ENCODE results near the gene PCYT1A.

The PCYT1A gene

GRCh38 chr3:196235452-196236122, 51.9 kb downstream of the PCYT1A start:
- DNase-seq: no peak

DNA sequence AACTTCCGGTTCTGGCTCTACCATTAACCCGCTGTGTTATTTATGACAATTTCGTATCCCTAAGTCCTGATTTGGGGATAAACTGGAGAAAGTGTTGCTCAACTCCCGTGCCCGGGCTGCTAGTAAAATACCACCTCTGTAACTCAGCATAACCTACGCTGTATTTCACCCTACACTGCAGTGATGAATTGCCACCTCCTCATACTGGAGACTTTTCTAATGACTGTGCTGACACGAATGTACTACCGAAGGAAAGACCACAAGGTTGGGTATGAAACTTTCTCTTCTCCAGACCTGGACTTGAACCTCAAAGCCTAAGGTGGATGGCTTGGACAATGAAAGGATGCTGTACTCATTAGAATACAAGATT, 54.7 kb downstream of the PCYT1A start:
- DNase-seq: no peak

- no peak for DNase-seq
These were observed 55.2 kb downstream of the PCYT1A start for GRCh38 chr3:196232154-196232881.

DNA sequence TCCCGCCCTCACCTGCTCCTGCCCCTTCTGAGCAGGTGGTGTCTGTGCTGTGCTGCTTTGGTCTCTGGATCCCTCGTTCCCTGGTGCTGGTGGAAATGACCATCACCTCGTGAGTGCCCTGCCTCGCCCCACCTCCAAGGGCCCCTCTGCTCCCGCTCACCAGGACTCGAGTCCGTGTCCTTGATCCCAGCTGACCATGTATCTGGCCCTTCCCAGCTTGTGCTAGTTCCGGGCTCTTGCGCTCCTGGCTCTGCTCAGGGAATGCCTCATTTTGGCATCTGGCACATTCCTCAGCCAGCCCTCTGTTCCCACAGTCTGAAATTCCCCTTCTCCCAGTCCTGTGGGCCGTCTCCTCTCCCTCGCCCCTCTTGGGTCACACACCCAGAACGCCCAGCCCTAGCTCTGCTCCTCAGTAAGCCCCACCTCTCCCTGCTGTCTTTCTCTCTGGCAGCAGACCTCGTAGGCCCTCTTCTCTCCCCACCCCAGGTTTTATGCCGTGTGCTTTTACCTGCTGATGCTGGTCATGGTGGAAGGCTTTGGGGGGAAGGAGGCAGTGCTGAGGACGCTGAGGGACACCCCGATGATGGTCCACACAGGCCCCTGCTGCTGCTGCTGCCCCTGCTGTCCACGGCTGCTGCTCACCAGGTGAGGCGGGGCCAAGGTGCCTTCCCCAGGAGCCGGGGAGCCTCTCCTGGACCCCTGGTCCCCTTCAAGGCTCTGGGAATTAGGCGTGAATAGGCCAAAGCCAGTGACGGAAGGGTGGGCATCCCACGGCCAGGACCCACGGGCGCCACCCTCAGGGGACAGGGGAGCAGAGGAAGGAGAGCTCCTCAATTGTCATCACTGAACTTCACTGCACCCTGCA, 59.7 kb downstream of the PCYT1A start:
- DNase-seq: no peak

DNA sequence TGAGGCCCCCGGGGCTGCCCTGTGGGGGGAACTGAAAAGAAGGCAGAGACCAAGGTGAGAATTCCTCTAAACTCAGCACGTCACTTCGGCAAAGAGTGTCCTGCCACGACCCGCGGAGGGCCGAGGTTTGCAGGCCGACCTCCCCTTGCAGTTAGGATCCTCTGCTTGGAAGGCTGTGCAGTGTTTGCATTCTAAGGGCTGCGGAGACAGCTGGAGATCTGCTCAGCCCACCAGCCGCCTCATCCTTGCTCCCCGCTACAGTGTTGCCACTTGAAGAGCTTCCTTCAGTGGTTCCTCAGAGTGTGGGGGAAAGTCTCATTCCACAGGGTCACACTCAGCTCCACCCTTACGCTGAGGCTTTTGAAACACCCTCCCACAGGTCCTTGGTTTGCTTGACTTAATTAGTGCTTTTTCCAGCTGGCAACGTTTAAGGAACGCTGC, 60.4 kb downstream of the PCYT1A start:
- DNase-seq: no peak

DNA sequence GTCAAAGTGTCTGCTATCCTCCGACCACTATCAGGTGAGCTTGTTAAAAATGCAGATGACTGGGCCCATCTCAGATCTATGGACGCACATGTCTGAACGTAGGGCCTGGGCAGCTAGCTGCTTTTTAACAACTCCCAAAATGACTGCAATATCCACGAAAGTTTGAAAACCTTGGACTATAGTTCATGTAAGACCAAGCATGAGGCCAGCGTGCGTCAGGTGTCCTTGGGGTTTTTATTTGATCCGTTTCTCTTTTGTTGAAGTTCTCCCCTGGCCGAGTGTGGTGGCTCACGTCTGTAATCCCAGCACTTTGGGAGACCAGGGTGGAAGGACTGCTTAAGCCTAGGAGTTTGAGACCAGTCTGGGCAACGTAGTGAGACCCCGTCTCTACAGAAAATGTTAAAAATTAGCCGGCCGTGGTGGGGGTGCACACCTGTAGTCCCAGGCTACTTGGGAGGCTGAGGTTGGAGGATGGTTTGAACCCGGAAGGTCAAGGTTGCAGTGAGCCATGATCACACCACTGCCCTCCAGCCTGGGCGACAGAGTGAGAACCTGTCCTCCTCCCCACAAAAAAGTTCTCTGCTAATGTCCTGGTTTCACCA, 61.7 kb downstream of the PCYT1A start:
- DNase-seq: no peak

GRCh38 chr3:196225086-196225485, 62.4 kb downstream of the PCYT1A start:
- DNase-seq: no peak

- DNase-seq: no peak
These were observed 64.5 kb downstream of the PCYT1A start for GRCh38 chr3:196222876-196223595.

GRCh38 chr3:196220991-196221390, 66.5 kb downstream of the PCYT1A start:
- DNase-seq: no peak

DNA sequence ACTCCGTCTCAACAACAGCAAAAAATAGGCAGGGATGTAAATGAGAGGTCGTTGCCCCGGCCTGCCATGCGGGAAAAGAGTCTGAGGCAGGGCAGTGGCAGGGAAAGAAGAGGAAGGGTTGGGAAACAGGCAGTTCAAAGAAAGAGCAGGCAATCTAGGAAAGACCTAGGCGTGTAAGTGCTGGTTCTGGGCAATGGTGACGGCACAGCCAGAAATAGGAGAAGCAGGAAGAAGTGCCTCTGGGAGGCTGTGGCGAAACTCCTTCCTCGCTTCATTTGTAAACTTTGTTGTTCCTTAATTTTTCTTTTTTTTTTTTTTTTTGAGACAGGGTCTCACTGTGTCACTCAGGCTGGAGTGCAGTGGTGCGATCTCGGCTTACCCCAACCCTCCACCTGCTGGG, 66.9 kb downstream of the PCYT1A start:
- no peak for DNase-seq

DNA sequence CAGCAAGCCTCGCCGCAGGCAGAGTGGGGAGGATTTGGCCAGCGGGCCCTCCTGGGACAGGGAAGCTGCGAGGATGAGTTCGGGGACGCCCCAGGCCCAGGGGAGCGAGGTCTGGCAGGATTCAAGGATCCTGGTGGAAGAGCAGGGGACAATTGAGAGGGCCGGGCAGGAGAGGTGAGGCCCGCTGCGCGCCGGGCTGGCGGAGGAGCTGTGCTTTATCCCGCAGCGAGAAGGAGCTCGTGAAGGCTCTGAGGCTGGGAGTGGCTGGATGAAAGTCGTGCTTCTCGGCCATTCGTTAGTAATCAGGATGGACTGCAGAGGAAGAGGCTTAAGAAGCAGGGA, 67.6 kb downstream of the PCYT1A start:
- DNase-seq: no peak

- DNase-seq: peak; percentile 37
These were observed 68.1 kb downstream of the PCYT1A start for GRCh38 chr3:196219194-196219969.

GRCh38 chr3:196218155-196218712, 69.3 kb downstream of the PCYT1A start:
- DNase-seq: no peak

- no peak for DNase-seq
These were observed 70.0 kb downstream of the PCYT1A start for GRCh38 chr3:196217307-196218154.

DNA sequence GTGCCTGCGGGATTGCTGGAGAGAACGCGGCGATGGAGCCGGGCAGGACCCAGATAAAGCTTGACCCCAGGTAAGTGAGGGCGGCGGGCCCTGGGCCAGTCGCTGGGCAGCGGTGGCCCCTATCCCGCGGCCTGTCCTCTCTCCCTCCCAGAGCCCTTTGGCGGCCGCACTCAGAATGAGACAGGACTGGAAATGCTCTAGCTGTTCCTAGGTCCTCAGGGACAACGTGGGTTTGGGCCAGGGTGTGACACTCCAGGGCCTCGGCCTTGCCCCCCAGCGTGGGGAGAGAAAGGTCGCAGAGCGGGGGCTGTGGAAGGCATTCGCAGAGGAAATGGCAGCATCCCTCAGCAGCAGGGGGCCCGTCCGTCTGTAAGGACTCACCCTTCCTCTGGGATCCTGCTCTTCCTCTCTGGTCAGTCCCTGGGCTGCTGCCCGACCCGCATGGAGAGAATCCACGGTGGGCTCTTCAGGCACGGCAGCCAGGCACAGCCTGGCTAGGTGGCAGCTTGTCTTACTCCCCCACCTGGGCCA, 70.8 kb downstream of the PCYT1A start:
- DNase-seq: no peak

DNA sequence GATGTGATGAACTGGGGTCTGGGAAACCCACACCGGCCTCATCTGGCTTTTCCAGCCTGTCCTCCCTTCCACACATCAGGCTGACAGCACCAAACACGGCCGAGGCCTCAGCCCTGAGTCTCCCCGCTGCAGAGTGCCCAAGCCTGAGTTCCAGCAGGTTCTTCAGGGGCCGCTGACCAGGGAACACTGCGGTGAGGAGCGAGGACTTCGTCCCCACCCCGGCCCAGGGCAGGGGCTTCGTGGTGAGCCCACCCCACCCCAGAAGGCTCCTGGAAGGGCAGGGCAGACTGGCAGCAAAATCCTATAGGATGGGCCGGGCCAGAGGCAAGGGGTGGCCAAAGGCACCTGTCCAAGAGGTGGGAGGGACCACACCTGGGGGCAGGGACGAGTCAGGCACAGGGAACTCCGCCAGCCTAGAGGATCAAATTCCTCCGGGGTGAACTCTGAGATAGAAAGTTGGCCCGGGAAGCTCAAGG, 71.4 kb downstream of the PCYT1A start, which contains the start of gene SLC51A:
Gene SLC51A, plus strand, starts transcription at position 446 of the 476 bp plus-strand sequence. CDS start 179 bp downstream, outside the sequence.
- no peak for DNase-seq

- DNase-seq: no peak
These were observed 72.0 kb downstream of the PCYT1A start for GRCh38 chr3:196215493-196216020.

DNA sequence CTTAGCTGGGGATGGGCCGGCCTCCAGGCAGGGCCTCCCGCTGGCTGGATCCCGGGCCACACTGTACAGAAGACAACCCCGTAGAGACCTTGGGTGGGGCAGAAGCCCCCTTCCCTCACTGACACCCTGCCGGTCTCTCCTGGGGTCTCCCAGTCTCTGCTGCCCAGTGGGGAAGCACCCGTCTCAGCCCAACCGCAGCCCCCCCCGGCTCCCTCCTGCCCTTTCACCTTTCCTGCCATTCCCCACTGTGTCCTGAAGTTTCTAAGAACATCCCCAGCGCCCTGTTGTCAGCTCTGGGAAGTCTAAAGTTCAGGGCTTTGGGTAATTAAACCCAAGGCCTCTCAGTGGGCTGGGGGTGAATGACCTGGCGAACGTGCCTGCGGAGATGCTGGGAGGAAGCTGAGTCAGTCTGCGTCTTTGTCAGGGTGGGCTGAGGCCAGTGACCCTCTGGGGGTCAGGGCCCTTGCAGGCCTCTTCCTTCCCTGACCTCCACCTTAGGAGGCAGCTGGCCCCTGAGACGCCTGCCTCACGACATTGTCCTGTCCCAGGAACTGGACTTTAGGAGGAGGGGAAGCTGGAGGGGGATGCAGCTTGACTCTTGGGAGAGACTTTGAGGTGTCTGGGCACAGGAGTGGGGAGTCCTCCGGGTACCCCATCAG, 72.6 kb downstream of the PCYT1A start:
- DNase-seq: no peak

All from NCI-H1694 treated with DMSO at 0.1 percent for 48 hours (cell line).